Panc1 (cell line): ENCODE measurements around the gene NTM. TPM values are rescaled to one million over a fixed set of nuclear protein-coding genes. Genes with fewer than 3 reads are reported as not detected.

ENCODE experiments used
- ATAC-seq: fragments of 200-7000 bp; cut with Tn5 transposase; 2 replicates; pipeline ENCODE4 v1.9.1; 2020; ENCODE audit warnings: mild to moderate bottlenecking, moderate library complexity
- BruUV-seq: library from RNA; stranded (reverse); fragments of 400-500 nt; replicated peaks from 2 replicates; lab custom pipeline; 2021; lab: Mats Ljungman, UMichigan
- CTCF ChIA-PET: fragments of 300-600 bp; sonication (Branson Sonifier 250); formaldehyde crosslinking; loops from one replicate; lab custom pipeline; 2022; ENCODE audit warnings: antibody characterized with exemption; lab: Charles Lee
- POLR2A ChIA-PET: fragments of 300-600 bp; sonication (Branson Sonifier 250); formaldehyde crosslinking; loops from one replicate; lab custom pipeline; 2022; ENCODE audit warnings: antibody characterized with exemption; lab: Charles Lee
- DNase-seq: peaks from one replicate; pipeline ENCODE4 v3.0.0-alpha.2; 2010; ENCODE audit warnings: low read depth, low spot score
- H3K27ac ChIP-seq: 2 replicates; pipeline ENCODE4 v1.5.1; 2011; ENCODE audit warnings: mild to moderate bottlenecking, low read length, inconsistent platforms
- H3K27me3 ChIP-seq: fragments of 200-500 bp; sonication (Bioruptor generic); 2 replicates; pipeline ENCODE4 v1.6.0; 2014; ENCODE audit warnings: low read length, inconsistent platforms; ENCODE audit not compliant: control insufficient read depth, insufficient read depth
- H3K36me3 ChIP-seq: fragments of 200-500 bp; sonication (Bioruptor generic); 2 replicates; pipeline ENCODE4 v1.5.1; 2014; ENCODE audit warnings: inconsistent platforms, mild to moderate bottlenecking, low read length, moderate library complexity; ENCODE audit not compliant: control insufficient read depth, insufficient read depth
- H3K4me1 ChIP-seq: 2 replicates; pipeline ENCODE4 v1.5.1; 2011; ENCODE audit warnings: inconsistent platforms, mild to moderate bottlenecking, low read length, moderate library complexity; ENCODE audit not compliant: control insufficient read depth, insufficient read depth
- H3K4me3 ChIP-seq, 2 experiments: 2 replicates each; pipeline ENCODE4 v1.5.1; 2011 to 2012; ENCODE audit warnings: low read depth in 2 of 2, low read length in 2 of 2, mild to moderate bottlenecking in 2 of 2, inconsistent platforms in 1 of 2, moderate library complexity in 1 of 2
- H3K9me3 ChIP-seq: fragments of 200-500 bp; sonication (Bioruptor generic); 2 replicates; pipeline ENCODE4 v1.5.1; 2014; ENCODE audit warnings: low read depth, mild to moderate bottlenecking, inconsistent platforms, low read length, moderate library complexity; ENCODE audit not compliant: control insufficient read depth, insufficient read depth
- CTCF ChIP-seq: fragments of 450-650 bp; IDR thresholded peaks from 2 replicates; pipeline ENCODE4 v1.5.1; 2017; ENCODE audit warnings: mild to moderate bottlenecking
- POLR2AphosphoS5 ChIP-seq: IDR thresholded peaks from 2 replicates; pipeline ENCODE4 v1.6.1; 2012; ENCODE audit warnings: mild to moderate bottlenecking, low read depth, low read length, moderate library complexity
- REST ChIP-seq, 2 experiments: IDR thresholded peaks; 2 replicates each; pipeline ENCODE4 v1.6.1; 2011 to 2012; ENCODE audit warnings: low read depth in 2 of 2, control low read depth in 1 of 2, low read length in 1 of 2, mild to moderate bottlenecking in 1 of 2, moderate library complexity in 1 of 2; ENCODE audit not compliant: insufficient read depth in 1 of 2
- SIN3A ChIP-seq: IDR thresholded peaks from 2 replicates; pipeline ENCODE4 v1.6.1; 2012; ENCODE audit warnings: low read depth, mild to moderate bottlenecking, low read length, moderate library complexity, borderline replicate concordance; ENCODE audit not compliant: insufficient read depth
- TCF7L2 ChIP-seq: IDR thresholded peaks from 2 replicates; pipeline ENCODE4 v1.6.1; 2011; ENCODE audit warnings: mild to moderate bottlenecking, low read depth, low read length, inconsistent platforms
- in situ Hi-C: cut with HindIII; loops from 2 replicates; pipeline ENCODE4 v1.10.0; 2016; ENCODE audit warnings: low sequenced_read_pairs, low pct_unique_long_range_greater_than_20kb
- intact Hi-C: fragments of 100-400 bp; cut with micrococcal nuclease; formaldehyde crosslinking; loops from one replicate; pipeline ENCODE4 v1.10.0; 2022; ENCODE audit not compliant: unreplicated experiment
- total RNA-seq: library from RNA; stranded (reverse); gene quantifications from one replicate; pipeline ENCODE4 v1.2.1, GENCODE V29; 2021; ENCODE audit not compliant: unreplicated experiment

Gene NTM
- total RNA-seq, 1 experiment from 2014 or later = 0.10 TPM

- DNase-seq (no peak), ATAC-seq (no peak)
- H3K27me3 ChIP-seq = no peaks in the 10 kb centered on the region; the same call in 1 of the 2 replicates
- BruUV-seq = no TSS peak
- in situ Hi-C loops (no loop called here), intact Hi-C loops (no loop called here)
- TF ChIP-seq CTCF (no peak), POLR2AphosphoS5 (no peak), TCF7L2 (no peak), SIN3A (no peak), REST (IDR thresholded peaks at IDR 0.05; ENCODE audit: insufficient read depth in 1 of 2, low read depth in 2 of 2, low read length in 1 of 2) (no peak)
- ChIA-PET POLR2A (no interaction called here), CTCF (no interaction called here)
- H3K4me1 ChIP-seq = no peaks in the 10 kb centered on the region
- no peaks in the 10 kb centered on the region for H3K9me3 ChIP-seq
- no peak overlapping the region for H3K27ac ChIP-seq
- H3K4me3 ChIP-seq = no peak overlapping the region
- H3K36me3 ChIP-seq = no peaks in the 10 kb centered on the region
These were observed 128.8 kb downstream of the NTM start for GRCh38 chr11:131499199-131499598.

GRCh38 chr11:131503017-131503416 is 132.6 kb downstream of the NTM start:
- no peak for TF ChIP-seq POLR2AphosphoS5
- TF ChIP-seq CTCF = no peak
- no peak for TF ChIP-seq REST (IDR thresholded peaks at IDR 0.05; ENCODE audit: insufficient read depth in 1 of 2, low read depth in 2 of 2, low read length in 1 of 2)
- TF ChIP-seq TCF7L2 = no peak
- TF ChIP-seq SIN3A = no peak
- in situ Hi-C loops = no loop called here
- ATAC-seq (no peak), DNase-seq (no peak)
- Histone ChIP-seq H3K4me1 (no peaks in the 10 kb centered on the region), H3K9me3 (no peaks in the 10 kb centered on the region), H3K4me3 (no peak overlapping the region), H3K27ac (no peak overlapping the region), H3K36me3 (no peaks in the 10 kb centered on the region), H3K27me3 (peaks cover 2% of the 10 kb centered on the region)
- BruUV-seq = no TSS peak
- intact Hi-C loops = no loop called here
- CTCF ChIA-PET = no interaction called here
- POLR2A ChIA-PET = no interaction called here
